HepG2 (cell line): ENCODE data around the gene TRIM67. TPM values are rescaled to one million over a fixed set of nuclear protein-coding genes. Genes with fewer than 3 reads are reported as not detected.
A peak's percentile ranks its signal among the peaks of the same experiment; 100 is the strongest.

Experiments used
- ATAC-seq: fragments of 200-7000 bp; cut with Tn5 transposase; 3 replicates; pipeline ENCODE4 v1.9.1; 2020; ENCODE audit warnings: mild to moderate bottlenecking, moderate library complexity
- BruUV-seq: library from RNA; stranded (reverse); fragments of 400-500 nt; replicated peaks from 2 replicates; lab custom pipeline; 2021; lab: Mats Ljungman, UMichigan
- CTCF ChIA-PET: fragments of 300-600 bp; formaldehyde crosslinking; extraction: SDS; loops from one replicate; lab custom pipeline; 2021; ENCODE audit warnings: low total read pairs, inconsistent platforms, low intra/inter-chr PET ratio; lab: Yijun Ruan, JAX
- POLR2A ChIA-PET: fragments of 350-600 bp; sonication (Branson Sonifier 250); formaldehyde crosslinking; loops from one replicate; lab custom pipeline; 2020; ENCODE audit warnings: antibody characterized with exemption, inconsistent platforms; lab: Yijun Ruan, JAX
- DNase-seq: peaks from one replicate; pipeline ENCODE4 v3.0.0-alpha.2; 2015; ENCODE audit warnings: low spot score
- FAIRE-seq: peaks from 3 replicates; lab custom pipeline; 2011; peaks lifted over from hg19 to GRCh38; lab: Jason Lieb, UNC
- H2AFZ ChIP-seq: one replicate; pipeline ENCODE4 v1.6.1; 2011; ENCODE audit warnings: low read length, inconsistent platforms
- H3K27ac ChIP-seq: fragments of 300-600 bp; 3 replicates; pipeline ENCODE4 v1.8.0; 2011; ENCODE audit warnings: mixed run types, mild to moderate bottlenecking, mixed read lengths, low read length, inconsistent platforms; ENCODE audit not compliant: insufficient read depth; ENCODE audit errors: extremely low read length
- H3K27me3 ChIP-seq, 2 experiments: fragments of 200-600 bp in 1 of 2; 2 replicates in 1 of 2; 3 replicates in 1 of 2; pipeline versions ENCODE4 v1.6.0 to v1.8.0; 2011; ENCODE audit warnings: low read length in 2 of 2, mild to moderate bottlenecking in 2 of 2, moderate library complexity in 2 of 2, inconsistent platforms in 1 of 2; ENCODE audit not compliant: insufficient read depth in 2 of 2, control insufficient read depth in 1 of 2
- H3K36me3 ChIP-seq, 2 experiments: fragments of 200-600 bp in 1 of 2; replicated peaks in 1 of 2; 2 replicates in 1 of 2; 3 replicates in 1 of 2; pipeline versions ENCODE4 v1.5.1 to v1.8.0; 2011; ENCODE audit warnings: low read length in 2 of 2, inconsistent platforms in 1 of 2; ENCODE audit not compliant: insufficient read depth in 2 of 2, control insufficient read depth in 1 of 2
- H3K4me1 ChIP-seq: 2 replicates; pipeline ENCODE4 v1.5.1; 2012; ENCODE audit warnings: low read length, inconsistent platforms; ENCODE audit not compliant: insufficient read depth
- H3K4me2 ChIP-seq: 2 replicates; pipeline ENCODE4 v1.6.0; 2011; ENCODE audit warnings: low read depth, low read length, inconsistent platforms
- H3K4me3 ChIP-seq, 3 experiments: fragments of 200-600 bp in 1 of 3; sonication (generic), shearing (Covaris generic) in 1 of 3; replicated peaks in 1 of 3; 2 replicates each; pipeline ENCODE4 v1.5.1; 2011 to 2016; ENCODE audit warnings: low read length in 3 of 3, inconsistent platforms in 2 of 3, low read depth in 2 of 3, mild to moderate bottlenecking in 2 of 3, control low read depth in 1 of 3, mixed read lengths in 1 of 3; ENCODE audit not compliant: insufficient read depth in 1 of 3
- H3K79me2 ChIP-seq: one replicate; pipeline ENCODE4 v1.6.1; 2011; ENCODE audit warnings: low read length, inconsistent platforms; ENCODE audit not compliant: insufficient read depth
- H3K9ac ChIP-seq: 2 replicates; pipeline ENCODE4 v1.6.0; 2011; ENCODE audit warnings: mild to moderate bottlenecking, low read depth, low read length, inconsistent platforms; ENCODE audit not compliant: insufficient read depth
- H3K9me3 ChIP-seq: 2 replicates; pipeline ENCODE4 v1.5.1; 2012; ENCODE audit warnings: mild to moderate bottlenecking, low read length
- H4K20me1 ChIP-seq: 2 replicates; pipeline ENCODE4 v1.6.0; 2011; ENCODE audit warnings: inconsistent platforms, mild to moderate bottlenecking, low read length, moderate library complexity; ENCODE audit not compliant: insufficient read depth
- SNAPC5 ChIP-seq: sonication (generic); formaldehyde crosslinking; IDR thresholded peaks from 2 replicates; pipeline ENCODE4 v1.8.1; 2023; ENCODE audit warnings: mild to moderate bottlenecking, missing genetic modification reagents, borderline replicate concordance
- ZFP91 ChIP-seq: sonication (generic); formaldehyde crosslinking; IDR thresholded peaks from 2 replicates; pipeline ENCODE4 v1.9.0; 2022; ENCODE audit warnings: missing genetic modification reagents, mild to moderate bottlenecking, borderline replicate concordance
- ZNF670 ChIP-seq: sonication (generic); formaldehyde crosslinking; IDR thresholded peaks from 2 replicates; pipeline ENCODE4 v1.8.0; 2022; ENCODE audit warnings: mild to moderate bottlenecking, missing genetic modification reagents, borderline replicate concordance
- ZNF687 ChIP-seq: sonication (generic); formaldehyde crosslinking; IDR thresholded peaks from 2 replicates; pipeline ENCODE4 v1.5.1; 2020; ENCODE audit warnings: mild to moderate bottlenecking, missing genetic modification reagents, moderate library complexity
- WGBS: methylation state at CpG from one replicate; pipeline ENCODE4 v1.1.6; 2017; ENCODE audit warnings: low lambda C conversion rate; 5-methylcytosine and 5-hydroxymethylcytosine counted together
- in situ Hi-C: cut with HindIII; loops from 2 replicates; pipeline ENCODE4 v1.10.0; 2017; ENCODE audit warnings: low pct_unique_long_range_greater_than_20kb; ENCODE audit not compliant: extremely low pct_ligation_motif_present
- intact Hi-C: fragments of 100-400 bp; cut with micrococcal nuclease; formaldehyde crosslinking; loops from one replicate; pipeline ENCODE4 v1.10.0; 2022; ENCODE audit not compliant: unreplicated experiment
- polyA plus RNA-seq, 8 experiments: library from polyadenylated mRNA; depleted of rRNA in 3 of 8; stranded (reverse) in 7 of 8; unstranded in 1 of 8; fragments of >200 nt; fragmentation: Illumina TruSeq in 4 of 8; extraction: Trizol in 4 of 8; gene quantifications; 2 replicates each; pipeline versions ENCODE4 v1.2.1 to v1.2.3, GENCODE V29; 2011 to 2016; ENCODE audit warnings: low read depth in 4 of 8, missing spikeins in 1 of 8, mixed read lengths in 1 of 8; ENCODE audit not compliant: insufficient read depth in 1 of 8
- total RNA-seq, 5 experiments: library from RNA; depleted of rRNA; stranded (reverse); fragments of >200 nt; fragmentation: Illumina TruSeq; extraction: Trizol; gene quantifications; 2 replicates each; pipeline ENCODE4 v1.2.3, GENCODE V29; 2016; ENCODE audit warnings: low read depth in 1 of 5

TRIM67 gene
- total and polyA plus RNA-seq, 2 of the 13 experiments (the other 11 are each of a cell fraction or from before 2014, with no cell fraction given): not detected

GRCh38 chr1:231220801-231221200, 58.9 kb downstream of the TRIM67 start:
- Histone ChIP-seq H4K20me1 (no peaks in the 10 kb centered on the region), H3K79me2 (no peaks in the 10 kb centered on the region), H2AFZ (no peak overlapping the region), H3K9ac (no peak overlapping the region), H3K36me3 (peaks cover 3 to 19% of the 10 kb centered on the region in 2 experiments; a peak in 4 of 5 replicates)
- 98% methylated on average over 11 of the region's 11 CpGs for WGBS
- ATAC-seq: no peak; the same call in 2 of the 3 replicates
- no TSS peak for BruUV-seq
- intact Hi-C loops: no loop called here
- CTCF ChIA-PET: no interaction called here
- in situ Hi-C loops: loop anchor here (25.0 kb wide), 2 partner anchors 434 to 584 kb away; partner anchors contain the start of gene COG2
- no peak for FAIRE-seq
- POLR2A ChIA-PET: interaction anchor here (3.1 kb wide), 1 partner anchor 14 kb away, joined by 47 read pairs; no protein-coding TSS in a partner anchor
- TF ChIP-seq ZNF670 (CRISPR knock-in tag) (no peak), ZFP91 (CRISPR knock-in tag) (0 out of 2 replicates have a peak, but pooled peaks have one; percentile 1), SNAPC5 (CRISPR knock-in tag) (no peak), ZNF687 (CRISPR knock-in tag) (peak; percentile 51)
- TF ChIP-seq, all 625 proteins: peak for 2
- no peak overlapping the region for H3K4me2 ChIP-seq
- peak overlapping the region; percentile 59 for H3K27ac ChIP-seq
- no peak for DNase-seq
- H3K4me3 ChIP-seq: no peak overlapping the region
- peaks cover 59% of the 10 kb centered on the region for H3K4me1 ChIP-seq
- no peaks in the 10 kb centered on the region for H3K27me3 ChIP-seq
- no peaks in the 10 kb centered on the region for H3K9me3 ChIP-seq
